T-helper 17 cell (primary cell): Measurements from ENCODE around the gene LAMA5. TPM values are rescaled to one million over a fixed set of nuclear protein-coding genes. Genes with fewer than 3 reads are reported as not detected.

Experiments
- ATAC-seq: fragments of 150-1000 bp; cut with Tn5 transposase; 2 replicates; pipeline ENCODE4 v1.10.0; 2021; ENCODE audit warnings: mild to moderate bottlenecking, moderate library complexity
- DNase-seq, 3 donors: peaks; one replicate each; pipeline versions ENCODE4 v3.0.0 to v3.0.0-alpha.2; 2020 to 2021
- H3K9me3 ChIP-seq: one replicate; pipeline ENCODE4 v1.7.0; 2013; ENCODE audit warnings: low read length, mild to moderate bottlenecking; ENCODE audit not compliant: control insufficient read depth, poor library complexity, severe bottlenecking
- H3K27ac Mint-ChIP-seq: one replicate; pipeline ENCODE4 v1.8.0; 2022; ENCODE audit warnings: mild to moderate bottlenecking, moderate library complexity, mixed read lengths
- H3K27me3 Mint-ChIP-seq: one replicate; pipeline ENCODE4 v1.8.0; 2022; ENCODE audit warnings: mixed read lengths
- H3K36me3 Mint-ChIP-seq: one replicate; pipeline ENCODE4 v1.8.0; 2022; ENCODE audit warnings: low read depth, mixed read lengths
- H3K4me1 Mint-ChIP-seq: one replicate; pipeline ENCODE4 v1.8.0; 2022; ENCODE audit warnings: mild to moderate bottlenecking, mixed read lengths
- H3K4me3 Mint-ChIP-seq: one replicate; pipeline ENCODE4 v1.8.0; 2022; ENCODE audit warnings: mild to moderate bottlenecking, moderate library complexity, mixed read lengths
- total RNA-seq, 4 donors: library from RNA in 2 of 4; stranded (reverse) in 2 of 4; gene quantifications; one replicate each; pipeline ENCODE4 v1.2.3 and lab custom pipeline; 2022 to 2026

The LAMA5 gene
- total RNA-seq, 2 donors from 2014 or later, result 0.50 to 0.72 TPM

- ATAC-seq (no peak), DNase-seq (peak in 1 of 3 donors; percentile 4)
- Mint-ChIP-seq H3K27ac (no peak overlapping the region), H3K36me3 (no peaks in the 10 kb centered on the region), H3K27me3 (peaks cover 8% of the 10 kb centered on the region), H3K4me3 (no peak overlapping the region), H3K4me1 (no peaks in the 10 kb centered on the region)
- no peaks in the 10 kb centered on the region for H3K9me3 ChIP-seq
Observed at GRCh38 chr20:62359043-62359490, 8.0 kb downstream of the LAMA5 start.

GRCh38 chr20:62358171-62359042 lies 8.7 kb downstream of the LAMA5 start:
- H3K4me1 Mint-ChIP-seq, result no peaks in the 10 kb centered on the region
- DNase-seq (peak in 1 of 3 donors; percentile 9), ATAC-seq (no peak)
- no peaks in the 10 kb centered on the region for H3K36me3 Mint-ChIP-seq
- no peak overlapping the region for H3K27ac Mint-ChIP-seq
- H3K9me3 ChIP-seq, result no peaks in the 10 kb centered on the region
- no peak overlapping the region for H3K4me3 Mint-ChIP-seq
- peaks cover 5% of the 10 kb centered on the region for H3K27me3 Mint-ChIP-seq

GRCh38 chr20:62357681-62358080 lies 9.4 kb downstream of the LAMA5 start:
- DNase-seq (peak in 1 of 3 donors; percentile 3), ATAC-seq (no peak)
- H3K4me3 Mint-ChIP-seq, result no peak overlapping the region
- H3K9me3 ChIP-seq, result no peaks in the 10 kb centered on the region
- H3K36me3 Mint-ChIP-seq, result no peaks in the 10 kb centered on the region
- H3K4me1 Mint-ChIP-seq, result no peaks in the 10 kb centered on the region
- no peak overlapping the region for H3K27ac Mint-ChIP-seq
- peaks cover 5% of the 10 kb centered on the region for H3K27me3 Mint-ChIP-seq

- peak in 1 of 3 donors; percentile 5 for DNase-seq
Observed at GRCh38 chr20:62357187-62357667, 9.9 kb downstream of the LAMA5 start.

GRCh38 chr20:62356589-62357186 lies 10.4 kb downstream of the LAMA5 start:
- ATAC-seq (no peak), DNase-seq (no peak)
- H3K27me3 Mint-ChIP-seq, result no peaks in the 10 kb centered on the region
- no peaks in the 10 kb centered on the region for H3K9me3 ChIP-seq
- H3K4me1 Mint-ChIP-seq, result no peaks in the 10 kb centered on the region
- no peak overlapping the region for H3K27ac Mint-ChIP-seq
- no peak overlapping the region for H3K4me3 Mint-ChIP-seq
- H3K36me3 Mint-ChIP-seq, result no peaks in the 10 kb centered on the region

More at GRCh38 chr20:62357187-62357667, 9.9 kb downstream of the LAMA5 start:
- H3K9me3 ChIP-seq, result no peaks in the 10 kb centered on the region
- no peak for ATAC-seq
- no peaks in the 10 kb centered on the region for H3K4me1 Mint-ChIP-seq
- H3K36me3 Mint-ChIP-seq, result no peaks in the 10 kb centered on the region
- peaks cover under 1% of the 10 kb centered on the region for H3K27me3 Mint-ChIP-seq
- no peak overlapping the region for H3K4me3 Mint-ChIP-seq
- H3K27ac Mint-ChIP-seq, result no peak overlapping the region

GRCh38 chr20:62355878-62356588 lies 11.1 kb downstream of the LAMA5 start:
- no peaks in the 10 kb centered on the region for H3K36me3 Mint-ChIP-seq
- H3K4me1 Mint-ChIP-seq, result no peaks in the 10 kb centered on the region
- no peak overlapping the region for H3K4me3 Mint-ChIP-seq
- ATAC-seq (no peak), DNase-seq (no peak)
- H3K9me3 ChIP-seq, result no peaks in the 10 kb centered on the region
- no peak overlapping the region for H3K27ac Mint-ChIP-seq
- no peaks in the 10 kb centered on the region for H3K27me3 Mint-ChIP-seq

GRCh38 chr20:62355516-62355877 lies 11.6 kb downstream of the LAMA5 start:
- H3K36me3 Mint-ChIP-seq, result no peaks in the 10 kb centered on the region
- DNase-seq (no peak), ATAC-seq (no peak)
- H3K27ac Mint-ChIP-seq, result no peak overlapping the region
- no peaks in the 10 kb centered on the region for H3K9me3 ChIP-seq
- no peaks in the 10 kb centered on the region for H3K27me3 Mint-ChIP-seq
- no peaks in the 10 kb centered on the region for H3K4me1 Mint-ChIP-seq
- no peak overlapping the region for H3K4me3 Mint-ChIP-seq

- no peak for DNase-seq
Observed at GRCh38 chr20:62354811-62355341, 12.2 kb downstream of the LAMA5 start.

GRCh38 chr20:62354031-62354808 lies 12.9 kb downstream of the LAMA5 start:
- Mint-ChIP-seq H3K4me1 (no peaks in the 10 kb centered on the region), H3K27me3 (no peaks in the 10 kb centered on the region), H3K27ac (no peak overlapping the region), H3K4me3 (no peak overlapping the region), H3K36me3 (no peaks in the 10 kb centered on the region)
- ATAC-seq (no peak), DNase-seq (no peak)
- no peaks in the 10 kb centered on the region for H3K9me3 ChIP-seq

More at GRCh38 chr20:62354811-62355341, 12.2 kb downstream of the LAMA5 start:
- no peaks in the 10 kb centered on the region for H3K27me3 Mint-ChIP-seq
- H3K27ac Mint-ChIP-seq, result no peak overlapping the region
- no peaks in the 10 kb centered on the region for H3K36me3 Mint-ChIP-seq
- H3K4me3 Mint-ChIP-seq, result no peak overlapping the region
- no peak for ATAC-seq
- H3K9me3 ChIP-seq, result no peaks in the 10 kb centered on the region
- no peaks in the 10 kb centered on the region for H3K4me1 Mint-ChIP-seq

- no peaks in the 10 kb centered on the region for H3K4me1 Mint-ChIP-seq
- no peaks in the 10 kb centered on the region for H3K27me3 Mint-ChIP-seq
- H3K9me3 ChIP-seq, result no peaks in the 10 kb centered on the region
- ATAC-seq, result no peak
- H3K36me3 Mint-ChIP-seq, result peaks cover 2% of the 10 kb centered on the region
- no peak overlapping the region for H3K27ac Mint-ChIP-seq
- H3K4me3 Mint-ChIP-seq, result no peak overlapping the region
- DNase-seq, result no peak
Observed at GRCh38 chr20:62353289-62354030, 13.7 kb downstream of the LAMA5 start.

GRCh38 chr20:62352402-62353288 lies 14.5 kb downstream of the LAMA5 start:
- DNase-seq, result no peak

More at GRCh38 chr20:62352402-62353288, 14.5 kb downstream of the LAMA5 start:
- no peaks in the 10 kb centered on the region for H3K27me3 Mint-ChIP-seq
- H3K36me3 Mint-ChIP-seq, result peaks cover 2% of the 10 kb centered on the region
- H3K4me3 Mint-ChIP-seq, result no peak overlapping the region
- no peak overlapping the region for H3K27ac Mint-ChIP-seq
- no peak for ATAC-seq
- H3K9me3 ChIP-seq, result no peaks in the 10 kb centered on the region
- H3K4me1 Mint-ChIP-seq, result no peaks in the 10 kb centered on the region
